Nucleus accumbens (tissue), 56 donors: ENCODE results near the gene CASP7.
"Not testable (repeated sequence)": the region's sequence is repeated elsewhere in the genome, so short reads cannot be mapped to it uniquely, and the experiment has no call there.

Experiments
- DNase-seq, 56 donors: peaks; one replicate each; lab custom pipeline; 2025; lab: John Stamatoyannopoulos, UW

CASP7 gene

DNA sequence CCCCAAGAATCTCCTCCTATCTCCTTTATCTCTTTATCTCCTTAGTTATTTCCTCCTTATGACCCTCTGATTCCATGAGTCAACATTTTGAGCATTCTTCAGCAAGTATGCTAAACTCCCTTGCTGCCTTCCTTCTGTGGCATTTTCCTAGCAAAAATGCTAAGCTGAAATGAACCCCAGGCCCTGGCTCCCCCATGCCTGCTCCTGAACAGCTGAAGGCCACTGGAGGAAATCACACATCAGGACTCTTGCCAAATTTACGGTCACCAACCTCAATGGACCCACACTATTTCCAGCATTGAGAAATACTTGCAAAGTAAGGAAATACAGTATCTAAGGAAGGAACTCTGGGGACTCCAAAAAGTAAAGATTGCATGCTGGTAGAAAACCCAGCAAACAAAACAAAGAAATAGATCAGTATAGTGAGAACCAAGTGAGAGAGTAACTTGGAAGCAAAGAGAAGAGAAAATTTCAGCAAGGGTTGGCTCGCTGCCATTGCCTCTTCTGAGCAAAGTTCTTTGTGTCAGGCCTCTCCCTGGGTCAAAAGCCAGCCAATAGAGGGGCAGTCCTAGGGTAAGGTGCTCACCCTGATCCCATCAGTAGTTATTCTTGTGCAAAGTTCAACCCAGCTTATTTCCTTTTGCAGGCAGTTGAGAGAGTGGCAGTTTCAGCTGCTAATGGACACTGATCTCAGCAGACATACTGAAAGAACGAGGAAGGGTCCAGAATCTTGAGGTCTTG lies 66.7 kb downstream of the CASP7 start:
- DNase-seq, result no peak

DNA sequence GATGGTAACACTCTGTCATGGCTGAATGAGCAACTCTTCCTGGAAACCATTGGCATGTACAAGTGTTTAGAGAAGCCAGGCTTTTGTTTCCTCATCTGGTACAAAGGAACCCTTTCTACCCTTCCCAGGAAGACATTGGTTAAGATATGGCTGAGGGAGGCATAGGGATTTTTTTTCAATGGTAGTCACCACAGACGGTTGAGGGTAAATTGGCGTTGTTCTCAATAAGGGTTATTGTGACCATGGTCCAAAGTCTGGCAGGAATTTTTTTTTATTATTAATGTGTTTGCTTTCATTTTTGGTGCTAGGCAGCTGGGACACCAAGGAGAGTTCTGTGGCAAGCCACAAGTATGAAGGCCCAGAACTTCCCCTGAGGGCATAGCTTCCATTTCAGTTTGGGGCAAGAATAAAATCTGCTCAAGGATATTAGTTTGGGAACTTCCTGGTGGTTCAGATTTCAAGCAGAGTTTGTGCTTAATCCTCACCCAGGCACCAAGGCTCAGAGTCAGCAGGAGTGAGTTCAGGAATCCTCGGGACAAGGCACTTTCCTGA lies 71.5 kb downstream of the CASP7 start, which contains the start of gene PLEKHS1:
Gene PLEKHS1, plus strand, starts transcription at position 502 of the 552 bp plus-strand sequence. CDS start 3,596 bp downstream, outside the sequence.
- DNase-seq, result no peak

DNA sequence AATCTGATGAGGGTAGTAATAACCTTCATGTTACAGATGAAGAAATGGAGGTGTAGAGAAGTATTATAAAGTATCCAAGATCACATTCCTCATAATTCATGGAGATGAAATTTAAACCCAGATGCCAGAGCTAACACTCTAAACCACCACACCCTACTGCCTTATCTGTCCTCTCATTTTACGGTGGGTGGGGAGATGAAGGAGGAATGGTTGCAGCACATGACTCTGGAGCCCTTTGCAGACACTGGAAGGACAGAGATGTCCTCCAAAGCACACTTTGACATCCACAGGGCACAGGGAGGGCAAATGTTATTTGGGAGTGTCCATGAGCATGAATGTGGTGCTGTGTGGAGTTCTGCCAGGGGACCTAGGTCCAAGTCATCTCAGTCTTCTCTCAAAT lies 72.8 kb downstream of the CASP7 start:
- DNase-seq, result no peak

DNA sequence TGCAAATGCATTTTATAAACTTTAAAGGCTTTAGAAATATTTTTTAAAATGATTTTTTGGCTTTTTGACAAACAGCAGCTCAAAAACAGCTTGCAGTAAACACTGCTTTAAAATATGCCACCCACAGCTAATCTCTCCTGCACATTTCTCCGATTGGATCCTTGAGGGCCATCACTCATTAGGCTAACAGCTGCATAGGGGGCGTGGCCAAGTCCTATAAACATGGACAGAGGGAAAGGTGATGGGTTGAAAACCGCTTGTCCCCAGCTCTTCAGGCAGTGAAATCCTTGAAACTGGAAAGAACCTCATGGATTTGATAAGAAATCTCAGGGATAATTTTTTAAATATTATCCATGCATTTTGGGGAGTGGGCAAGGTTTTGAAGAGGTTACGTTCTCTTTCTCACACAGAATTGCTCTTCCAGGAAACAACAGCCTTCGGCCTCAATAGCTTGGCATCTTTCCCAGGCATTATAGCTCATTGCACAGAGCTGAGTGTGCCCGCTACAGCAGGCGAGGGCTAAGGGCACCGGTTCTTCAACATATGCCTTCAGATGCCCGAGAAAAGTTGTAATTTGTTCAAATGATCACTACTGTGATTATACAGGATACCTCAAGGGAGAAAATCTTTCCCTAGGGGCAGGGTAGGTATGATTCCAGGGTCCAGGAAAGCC lies 73.4 kb downstream of the CASP7 start:
- DNase-seq, result no peak

DNA sequence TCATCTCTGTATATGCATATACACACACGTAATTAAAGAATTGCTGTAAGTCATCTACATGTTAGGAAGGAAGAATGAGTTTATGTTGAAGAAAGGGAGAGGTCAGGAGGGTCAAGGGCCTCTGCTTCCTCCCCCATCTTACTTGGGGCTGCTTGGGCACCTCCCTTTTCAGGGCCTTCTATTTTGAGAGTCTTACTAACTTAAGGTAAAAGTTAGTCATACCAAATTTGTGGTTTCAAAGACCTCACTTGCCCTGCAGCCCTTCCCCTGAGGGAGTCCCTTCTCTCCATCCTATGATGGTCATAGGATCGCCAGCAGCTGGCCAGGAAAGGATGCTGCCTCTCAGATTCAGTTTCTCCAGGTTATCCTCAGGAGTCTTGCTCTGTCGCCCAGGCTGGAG lies 74.4 kb downstream of the CASP7 start:
- no peak for DNase-seq

DNA sequence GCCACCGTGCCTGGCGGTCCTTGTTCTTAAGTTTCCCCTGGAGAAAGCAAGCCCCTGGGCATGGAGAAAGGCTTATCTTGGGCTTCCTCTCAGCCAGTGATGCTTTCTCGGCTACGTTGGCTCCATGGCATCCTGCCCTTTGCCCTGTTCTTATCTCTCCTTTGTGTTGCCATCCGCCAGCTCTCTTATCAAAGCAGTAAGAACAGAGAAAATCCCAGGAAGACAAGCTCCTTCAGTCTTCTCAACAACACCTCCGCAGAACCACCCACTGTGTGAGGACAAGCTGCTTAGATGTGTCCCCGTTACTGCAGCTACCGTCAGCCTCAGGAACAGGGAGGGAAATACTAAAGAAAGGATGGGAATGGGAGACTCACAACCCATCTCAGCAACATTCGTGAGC lies 75.1 kb downstream of the CASP7 start:
- DNase-seq, result peak in 3 of 56 donors; percentile 8 to 15 (median 12)

DNA sequence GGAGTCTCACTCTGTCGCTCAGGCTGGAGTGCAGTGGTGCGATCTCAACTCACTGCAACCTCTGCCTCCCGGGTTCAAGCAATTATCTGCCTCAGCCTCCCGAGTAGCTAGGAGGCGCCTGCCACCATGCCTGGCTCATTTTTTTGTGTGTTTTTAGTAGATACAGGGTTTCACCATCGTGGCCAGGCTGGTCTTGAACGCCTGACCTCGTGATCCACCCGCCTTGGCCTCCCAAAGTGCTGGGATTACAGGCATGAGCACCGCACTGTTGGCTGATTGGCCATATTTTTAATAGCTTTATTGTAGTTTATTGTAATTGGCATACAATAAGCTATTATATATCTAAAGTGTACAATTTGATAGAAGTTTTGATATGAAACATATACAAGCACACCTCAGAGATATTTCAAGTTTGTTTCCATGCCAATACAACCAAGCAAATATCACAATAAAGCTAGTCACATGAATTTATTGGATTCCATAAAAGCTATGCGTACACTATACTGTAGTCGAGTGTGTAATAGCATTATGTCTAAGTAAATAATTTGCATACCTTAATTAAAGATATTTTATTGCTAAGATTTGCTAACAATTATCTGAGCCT lies 77.3 kb downstream of the CASP7 start:
- no peak for DNase-seq

DNA sequence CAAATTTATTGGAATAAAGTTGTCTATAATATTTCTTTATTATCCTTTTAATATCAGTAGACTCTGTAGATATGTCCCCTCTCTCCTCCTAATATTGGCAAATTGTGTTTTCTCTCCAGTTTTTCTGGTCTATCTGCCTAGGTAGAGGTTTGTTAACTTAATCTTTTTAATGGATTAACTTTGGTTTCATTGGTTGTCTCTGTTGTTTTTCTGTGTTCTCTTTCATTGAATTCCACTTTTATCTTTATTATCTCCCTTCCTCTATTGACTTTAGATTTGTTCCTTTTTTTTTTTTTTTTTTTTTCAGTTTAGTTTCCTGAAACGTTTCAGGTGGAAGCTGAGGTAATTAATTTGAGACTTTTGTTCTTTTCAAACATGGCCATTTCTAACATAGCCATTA lies 82.4 kb downstream of the CASP7 start:
- DNase-seq, result no peak

DNA sequence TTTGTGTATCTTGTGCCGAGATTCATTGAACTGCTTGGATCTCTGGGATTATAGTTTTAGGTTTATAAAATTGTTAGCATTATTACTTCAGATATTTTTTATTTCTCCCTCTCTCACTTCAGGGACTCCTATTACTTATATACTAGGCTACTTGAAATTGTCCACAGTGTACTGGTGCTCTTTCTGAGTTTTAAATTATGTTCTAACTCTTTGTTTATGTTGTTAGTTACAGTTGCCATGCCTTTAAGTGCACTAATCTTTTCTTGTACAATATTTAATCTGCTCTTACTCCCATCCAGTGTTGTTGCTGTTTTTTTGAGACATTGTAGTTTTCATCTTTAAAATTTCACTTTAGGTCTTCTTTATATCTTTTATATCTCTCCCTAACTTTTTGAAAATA lies 84.9 kb downstream of the CASP7 start:
- no peak for DNase-seq

DNA sequence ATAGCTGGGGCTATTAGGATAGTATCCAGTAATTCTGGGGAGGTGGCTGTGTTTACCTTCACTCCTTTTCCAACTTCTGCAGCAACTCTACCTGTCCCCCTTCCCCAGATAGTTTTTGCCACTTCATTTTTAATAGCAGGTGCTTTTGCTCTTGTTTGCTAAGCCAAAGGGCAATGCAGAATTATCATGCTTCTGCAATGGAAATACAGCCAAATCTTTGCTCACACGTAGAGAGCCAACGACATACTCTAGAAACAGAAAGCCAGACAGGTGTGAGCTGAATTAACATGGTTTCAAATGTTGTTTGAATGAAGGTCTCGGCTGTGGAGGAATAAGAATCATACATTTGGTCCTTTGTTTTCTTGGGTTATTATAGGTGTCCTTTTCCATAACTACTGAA lies 86.2 kb downstream of the CASP7 start:
- no peak for DNase-seq

DNA sequence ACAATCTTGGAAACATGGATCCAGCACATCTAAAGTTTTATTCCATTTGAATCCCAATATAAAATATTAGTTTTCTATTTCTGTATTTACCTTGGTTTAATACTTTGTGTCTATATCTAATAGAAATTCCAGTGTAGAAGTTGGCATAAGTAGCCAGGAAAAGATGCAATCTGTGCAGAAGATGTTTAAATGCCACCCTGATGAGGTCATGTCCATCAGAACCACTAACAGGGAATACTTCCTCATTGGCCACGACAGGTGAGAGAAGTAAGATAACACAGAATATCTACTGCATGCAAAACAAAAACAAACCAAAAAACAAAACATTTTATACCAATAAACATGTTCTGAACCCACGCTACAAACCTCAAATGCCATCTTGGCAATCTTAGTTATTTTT lies 87.5 kb downstream of the CASP7 start:
- no peak for DNase-seq

DNA sequence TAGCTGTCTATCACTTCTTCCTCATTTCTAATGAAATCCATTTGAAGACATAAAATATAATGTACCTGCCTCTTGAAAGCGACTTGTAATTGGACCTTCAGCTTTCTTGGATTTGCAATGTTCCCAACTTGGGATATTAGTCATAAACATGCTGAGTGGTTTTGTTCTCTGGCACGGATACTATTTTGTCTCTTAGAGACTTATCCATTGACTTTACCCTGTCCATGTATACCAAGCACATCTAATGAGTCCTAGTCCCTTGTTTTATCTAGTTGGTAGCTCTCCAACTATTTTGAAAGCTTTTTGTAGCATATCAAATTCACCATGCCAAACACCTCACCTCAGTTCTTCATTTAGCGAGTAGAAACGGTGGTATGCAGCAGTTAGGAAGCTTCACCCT lies 90.6 kb downstream of the CASP7 start:
- DNase-seq, result no peak

DNA sequence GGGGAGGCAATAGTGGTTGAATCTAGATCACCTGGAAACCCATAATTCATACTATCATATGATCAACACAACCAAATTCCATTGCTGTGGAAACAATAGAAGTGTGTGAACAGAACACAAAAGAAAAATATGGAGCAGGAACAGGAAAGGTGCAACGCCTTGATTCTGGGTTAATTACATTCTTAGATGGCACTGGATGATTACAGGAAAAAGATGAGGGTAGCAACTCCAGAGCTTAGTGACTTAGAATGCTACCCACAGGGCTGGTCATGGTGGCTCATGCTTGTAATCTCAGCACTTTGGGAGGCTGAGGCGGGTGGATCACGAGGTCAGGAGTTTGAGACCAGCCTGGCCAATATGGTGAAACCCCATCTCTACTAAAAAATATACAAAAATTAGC lies 91.4 kb downstream of the CASP7 start:
- DNase-seq, result not testable (repeated sequence)

DNA sequence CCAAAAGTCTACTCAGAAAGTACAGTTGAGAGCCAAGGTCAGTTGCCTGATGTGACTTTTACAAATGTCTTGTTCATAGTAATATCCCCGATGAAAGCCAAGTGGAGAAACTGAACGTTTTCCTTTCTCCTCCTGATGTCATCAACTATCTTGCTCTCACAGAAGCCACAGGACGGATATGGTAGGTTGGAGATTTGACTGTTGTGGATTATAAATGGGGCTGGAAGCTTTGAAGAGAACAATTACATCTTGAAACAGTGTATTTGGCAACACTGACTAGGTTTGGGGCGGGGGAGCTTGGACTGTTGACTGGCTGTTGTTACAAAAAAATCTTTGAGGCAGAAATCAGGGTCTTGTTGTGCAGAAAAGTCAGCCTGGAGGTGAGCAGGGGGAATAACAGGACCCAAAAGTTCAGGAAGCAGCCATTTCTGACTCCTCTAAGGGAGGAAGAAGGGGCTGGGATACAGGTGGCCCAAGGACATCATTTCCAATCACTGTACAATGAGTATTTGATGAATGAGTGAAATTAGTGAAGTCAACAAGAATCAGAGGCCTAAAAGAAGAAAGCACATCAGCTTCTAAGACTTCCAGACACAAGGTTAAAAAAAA lies 96.1 kb downstream of the CASP7 start:
- no peak for DNase-seq

DNA sequence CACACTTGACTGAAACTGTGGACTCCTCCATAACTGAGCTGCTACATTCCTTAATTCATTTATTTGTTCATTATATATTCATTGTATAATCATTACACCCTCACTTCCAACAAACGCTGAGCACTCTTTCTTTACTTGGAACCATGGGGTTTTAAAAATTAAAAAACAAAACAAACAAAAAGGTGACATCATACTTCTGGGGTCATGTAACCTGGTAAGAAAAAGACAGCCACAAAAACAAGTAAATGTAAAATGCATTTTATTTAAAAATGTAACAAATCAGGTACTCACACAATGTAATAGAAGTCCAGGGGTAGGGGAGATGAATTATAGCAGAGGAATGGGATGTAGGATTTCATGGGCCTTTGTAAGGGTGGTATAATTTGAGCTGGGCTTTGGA lies 96.8 kb downstream of the CASP7 start:
- DNase-seq, result no peak
